ENCODE data around the gene NCKAP5L. TPM values are rescaled to one million over a fixed set of nuclear protein-coding genes. Genes with fewer than 3 reads are reported as not detected.

The NCKAP5L gene
- total and polyA plus RNA-seq, 2 experiments from 2014 or later, result 10.2 to 37.0 TPM

DNA sequence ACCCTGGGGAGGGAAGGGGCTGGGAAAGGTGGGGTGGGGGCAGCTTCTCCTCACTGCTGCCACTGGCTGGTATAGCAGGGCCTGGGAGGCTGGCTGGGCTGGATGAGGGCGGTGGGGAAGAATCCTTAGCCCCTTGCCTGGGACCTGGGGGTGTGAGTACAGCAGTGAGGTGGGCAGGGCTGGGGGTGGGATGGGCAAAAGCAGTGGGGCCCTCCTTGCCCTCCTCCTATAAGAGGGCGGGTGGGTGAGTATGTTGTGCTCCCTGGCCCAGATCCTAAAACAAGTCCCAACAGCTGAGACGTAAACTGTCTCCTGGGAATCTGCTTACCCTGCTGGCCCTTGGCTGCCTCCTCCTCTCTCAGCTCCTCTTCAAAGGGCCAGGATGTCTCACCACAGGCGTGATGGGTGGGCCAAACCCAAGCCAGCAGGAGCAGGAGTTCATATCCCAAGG is 2.2 kb downstream of the NCKAP5L start:
- ATAC-seq (no peak), DNase-seq (ENCODE audit: low spot score) (no peak)
- Histone ChIP-seq H3K4me3 (no peak overlapping the region; the same call in 1 of the 2 replicates), H3K79me2 (replicated peaks; ENCODE audit: insufficient read depth) (peaks cover 66% of the 10 kb centered on the region), H4K20me1 (replicated peaks; ENCODE audit: insufficient read depth) (peaks cover 12% of the 10 kb centered on the region), H3K27ac (ENCODE audit: low read depth) (no peak overlapping the region), H3K4me2 (peak overlapping the region; percentile 41; the same call in 1 of the 2 replicates), H3K27me3 (ENCODE audit: insufficient read depth) (no peaks in the 10 kb centered on the region), H3K36me3 (ENCODE audit: insufficient read depth) (no peaks in the 10 kb centered on the region), H3K9me2 (ENCODE audit: insufficient read depth) (no peaks in the 10 kb centered on the region), H3F3A (replicated peaks; ENCODE audit: low read depth) (0 out of 2 replicates have a peak, but pooled peaks cover 6% of the 10 kb centered on the region), H3K4me1 (ENCODE audit: insufficient read depth) (peaks cover 39% of the 10 kb centered on the region), H2AFZ (no peak overlapping the region)
- Mint-ChIP-seq H3K9me3 (no peaks in the 10 kb centered on the region), H3K4me1 (peaks cover 53% of the 10 kb centered on the region), H3K27me3 (ENCODE audit: insufficient read depth, low read depth, poor library complexity) (peaks cover 15% of the 10 kb centered on the region), H3K4me3 (peak overlapping the region; percentile 99; the same call in 2 of the 3 replicates), H3K27ac (no peak overlapping the region), H3K36me3 (ENCODE audit: low read depth) (peaks cover 7% of the 10 kb centered on the region)
- TF ChIP-seq, protein P1, sequence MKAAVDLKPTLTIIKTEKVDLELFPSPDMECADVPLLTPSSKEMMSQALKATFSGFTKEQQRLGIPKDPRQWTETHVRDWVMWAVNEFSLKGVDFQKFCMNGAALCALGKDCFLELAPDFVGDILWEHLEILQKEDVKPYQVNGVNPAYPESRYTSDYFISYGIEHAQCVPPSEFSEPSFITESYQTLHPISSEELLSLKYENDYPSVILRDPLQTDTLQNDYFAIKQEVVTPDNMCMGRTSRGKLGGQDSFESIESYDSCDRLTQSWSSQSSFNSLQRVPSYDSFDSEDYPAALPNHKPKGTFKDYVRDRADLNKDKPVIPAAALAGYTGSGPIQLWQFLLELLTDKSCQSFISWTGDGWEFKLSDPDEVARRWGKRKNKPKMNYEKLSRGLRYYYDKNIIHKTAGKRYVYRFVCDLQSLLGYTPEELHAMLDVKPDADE (IDR thresholded peaks at IDR 0.05), result no peak
- TF ChIP-seq ZNF114 (CRISPR knock-in tag; IDR thresholded peaks at IDR 0.05) (no peak), NANOG (IDR thresholded peaks at IDR 0.05; ENCODE audit: borderline replicate concordance) (no peak), POLR2AphosphoS5 (IDR thresholded peaks at IDR 0.05; ENCODE audit: low read depth) (no peak), STAT1 (IDR thresholded peaks at IDR 0.05; ENCODE audit: unreplicated experiment) (no peak), EZH2phosphoT487 (IDR thresholded peaks at IDR 0.05; ENCODE audit: unreplicated experiment) (no peak), ZNF331 (CRISPR knock-in tag; IDR thresholded peaks at IDR 0.05; ENCODE audit: low read depth) (no peak), JUNB (IDR thresholded peaks at IDR 0.05; ENCODE audit: unreplicated experiment) (no peak), CREB1 (CRISPR knock-in tag; IDR thresholded peaks at IDR 0.05; ENCODE audit: low read depth) (no peak), EZH2 (IDR thresholded peaks at IDR 0.05; ENCODE audit: low read depth, unreplicated experiment) (no peak)
- TF ChIP-seq, protein P2, sequence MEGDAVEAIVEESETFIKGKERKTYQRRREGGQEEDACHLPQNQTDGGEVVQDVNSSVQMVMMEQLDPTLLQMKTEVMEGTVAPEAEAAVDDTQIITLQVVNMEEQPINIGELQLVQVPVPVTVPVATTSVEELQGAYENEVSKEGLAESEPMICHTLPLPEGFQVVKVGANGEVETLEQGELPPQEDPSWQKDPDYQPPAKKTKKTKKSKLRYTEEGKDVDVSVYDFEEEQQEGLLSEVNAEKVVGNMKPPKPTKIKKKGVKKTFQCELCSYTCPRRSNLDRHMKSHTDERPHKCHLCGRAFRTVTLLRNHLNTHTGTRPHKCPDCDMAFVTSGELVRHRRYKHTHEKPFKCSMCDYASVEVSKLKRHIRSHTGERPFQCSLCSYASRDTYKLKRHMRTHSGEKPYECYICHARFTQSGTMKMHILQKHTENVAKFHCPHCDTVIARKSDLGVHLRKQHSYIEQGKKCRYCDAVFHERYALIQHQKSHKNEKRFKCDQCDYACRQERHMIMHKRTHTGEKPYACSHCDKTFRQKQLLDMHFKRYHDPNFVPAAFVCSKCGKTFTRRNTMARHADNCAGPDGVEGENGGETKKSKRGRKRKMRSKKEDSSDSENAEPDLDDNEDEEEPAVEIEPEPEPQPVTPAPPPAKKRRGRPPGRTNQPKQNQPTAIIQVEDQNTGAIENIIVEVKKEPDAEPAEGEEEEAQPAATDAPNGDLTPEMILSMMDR (conservative IDR thresholded peaks at IDR 0.05; ENCODE audit: low read depth in 2 of 2), result no peak
- TF ChIP-seq, protein P3, sequence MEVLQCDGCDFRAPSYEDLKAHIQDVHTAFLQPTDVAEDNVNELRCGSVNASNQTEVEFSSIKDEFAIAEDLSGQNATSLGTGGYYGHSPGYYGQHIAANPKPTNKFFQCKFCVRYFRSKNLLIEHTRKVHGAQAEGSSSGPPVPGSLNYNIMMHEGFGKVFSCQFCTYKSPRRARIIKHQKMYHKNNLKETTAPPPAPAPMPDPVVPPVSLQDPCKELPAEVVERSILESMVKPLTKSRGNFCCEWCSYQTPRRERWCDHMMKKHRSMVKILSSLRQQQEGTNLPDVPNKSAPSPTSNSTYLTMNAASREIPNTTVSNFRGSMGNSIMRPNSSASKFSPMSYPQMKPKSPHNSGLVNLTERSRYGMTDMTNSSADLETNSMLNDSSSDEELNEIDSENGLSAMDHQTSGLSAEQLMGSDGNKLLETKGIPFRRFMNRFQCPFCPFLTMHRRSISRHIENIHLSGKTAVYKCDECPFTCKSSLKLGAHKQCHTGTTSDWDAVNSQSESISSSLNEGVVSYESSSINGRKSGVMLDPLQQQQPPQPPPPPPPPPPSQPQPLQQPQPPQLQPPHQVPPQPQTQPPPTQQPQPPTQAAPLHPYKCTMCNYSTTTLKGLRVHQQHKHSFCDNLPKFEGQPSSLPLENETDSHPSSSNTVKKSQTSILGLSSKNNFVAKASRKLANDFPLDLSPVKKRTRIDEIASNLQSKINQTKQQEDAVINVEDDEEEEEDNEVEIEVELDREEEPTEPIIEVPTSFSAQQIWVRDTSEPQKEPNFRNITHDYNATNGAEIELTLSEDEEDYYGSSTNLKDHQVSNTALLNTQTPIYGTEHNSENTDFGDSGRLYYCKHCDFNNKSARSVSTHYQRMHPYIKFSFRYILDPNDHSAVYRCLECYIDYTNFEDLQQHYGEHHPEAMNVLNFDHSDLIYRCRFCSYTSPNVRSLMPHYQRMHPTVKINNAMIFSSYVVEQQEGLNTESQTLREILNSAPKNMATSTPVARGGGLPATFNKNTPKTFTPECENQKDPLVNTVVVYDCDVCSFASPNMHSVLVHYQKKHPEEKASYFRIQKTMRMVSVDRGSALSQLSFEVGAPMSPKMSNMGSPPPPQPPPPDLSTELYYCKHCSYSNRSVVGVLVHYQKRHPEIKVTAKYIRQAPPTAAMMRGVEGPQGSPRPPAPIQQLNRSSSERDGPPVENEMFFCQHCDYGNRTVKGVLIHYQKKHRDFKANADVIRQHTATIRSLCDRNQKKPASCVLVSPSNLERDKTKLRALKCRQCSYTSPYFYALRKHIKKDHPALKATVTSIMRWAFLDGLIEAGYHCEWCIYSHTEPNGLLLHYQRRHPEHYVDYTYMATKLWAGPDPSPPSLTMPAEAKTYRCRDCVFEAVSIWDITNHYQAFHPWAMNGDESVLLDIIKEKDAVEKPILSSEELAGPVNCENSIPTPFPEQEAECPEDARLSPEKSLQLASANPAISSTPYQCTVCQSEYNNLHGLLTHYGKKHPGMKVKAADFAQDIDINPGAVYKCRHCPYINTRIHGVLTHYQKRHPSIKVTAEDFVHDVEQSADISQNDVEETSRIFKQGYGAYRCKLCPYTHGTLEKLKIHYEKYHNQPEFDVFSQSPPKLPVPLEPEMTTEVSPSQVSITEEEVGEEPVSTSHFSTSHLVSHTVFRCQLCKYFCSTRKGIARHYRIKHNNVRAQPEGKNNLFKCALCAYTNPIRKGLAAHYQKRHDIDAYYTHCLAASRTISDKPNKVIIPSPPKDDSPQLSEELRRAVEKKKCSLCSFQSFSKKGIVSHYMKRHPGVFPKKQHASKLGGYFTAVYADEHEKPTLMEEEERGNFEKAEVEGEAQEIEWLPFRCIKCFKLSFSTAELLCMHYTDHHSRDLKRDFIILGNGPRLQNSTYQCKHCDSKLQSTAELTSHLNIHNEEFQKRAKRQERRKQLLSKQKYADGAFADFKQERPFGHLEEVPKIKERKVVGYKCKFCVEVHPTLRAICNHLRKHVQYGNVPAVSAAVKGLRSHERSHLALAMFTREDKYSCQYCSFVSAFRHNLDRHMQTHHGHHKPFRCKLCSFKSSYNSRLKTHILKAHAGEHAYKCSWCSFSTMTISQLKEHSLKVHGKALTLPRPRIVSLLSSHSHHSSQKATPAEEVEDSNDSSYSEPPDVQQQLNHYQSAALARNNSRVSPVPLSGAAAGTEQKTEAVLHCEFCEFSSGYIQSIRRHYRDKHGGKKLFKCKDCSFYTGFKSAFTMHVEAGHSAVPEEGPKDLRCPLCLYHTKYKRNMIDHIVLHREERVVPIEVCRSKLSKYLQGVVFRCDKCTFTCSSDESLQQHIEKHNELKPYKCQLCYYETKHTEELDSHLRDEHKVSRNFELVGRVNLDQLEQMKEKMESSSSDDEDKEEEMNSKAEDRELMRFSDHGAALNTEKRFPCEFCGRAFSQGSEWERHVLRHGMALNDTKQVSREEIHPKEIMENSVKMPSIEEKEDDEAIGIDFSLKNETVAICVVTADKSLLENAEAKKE (CRISPR knock-in tag; IDR thresholded peaks at IDR 0.05), result no peak
- TF ChIP-seq, protein P4, sequence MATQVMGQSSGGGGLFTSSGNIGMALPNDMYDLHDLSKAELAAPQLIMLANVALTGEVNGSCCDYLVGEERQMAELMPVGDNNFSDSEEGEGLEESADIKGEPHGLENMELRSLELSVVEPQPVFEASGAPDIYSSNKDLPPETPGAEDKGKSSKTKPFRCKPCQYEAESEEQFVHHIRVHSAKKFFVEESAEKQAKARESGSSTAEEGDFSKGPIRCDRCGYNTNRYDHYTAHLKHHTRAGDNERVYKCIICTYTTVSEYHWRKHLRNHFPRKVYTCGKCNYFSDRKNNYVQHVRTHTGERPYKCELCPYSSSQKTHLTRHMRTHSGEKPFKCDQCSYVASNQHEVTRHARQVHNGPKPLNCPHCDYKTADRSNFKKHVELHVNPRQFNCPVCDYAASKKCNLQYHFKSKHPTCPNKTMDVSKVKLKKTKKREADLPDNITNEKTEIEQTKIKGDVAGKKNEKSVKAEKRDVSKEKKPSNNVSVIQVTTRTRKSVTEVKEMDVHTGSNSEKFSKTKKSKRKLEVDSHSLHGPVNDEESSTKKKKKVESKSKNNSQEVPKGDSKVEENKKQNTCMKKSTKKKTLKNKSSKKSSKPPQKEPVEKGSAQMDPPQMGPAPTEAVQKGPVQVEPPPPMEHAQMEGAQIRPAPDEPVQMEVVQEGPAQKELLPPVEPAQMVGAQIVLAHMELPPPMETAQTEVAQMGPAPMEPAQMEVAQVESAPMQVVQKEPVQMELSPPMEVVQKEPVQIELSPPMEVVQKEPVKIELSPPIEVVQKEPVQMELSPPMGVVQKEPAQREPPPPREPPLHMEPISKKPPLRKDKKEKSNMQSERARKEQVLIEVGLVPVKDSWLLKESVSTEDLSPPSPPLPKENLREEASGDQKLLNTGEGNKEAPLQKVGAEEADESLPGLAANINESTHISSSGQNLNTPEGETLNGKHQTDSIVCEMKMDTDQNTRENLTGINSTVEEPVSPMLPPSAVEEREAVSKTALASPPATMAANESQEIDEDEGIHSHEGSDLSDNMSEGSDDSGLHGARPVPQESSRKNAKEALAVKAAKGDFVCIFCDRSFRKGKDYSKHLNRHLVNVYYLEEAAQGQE (IDR thresholded peaks at IDR 0.05; ENCODE audit: unreplicated experiment), result no peak

Data from GM23338 (cell line).